ENCODE measurements around the gene THOC6.

DNA sequence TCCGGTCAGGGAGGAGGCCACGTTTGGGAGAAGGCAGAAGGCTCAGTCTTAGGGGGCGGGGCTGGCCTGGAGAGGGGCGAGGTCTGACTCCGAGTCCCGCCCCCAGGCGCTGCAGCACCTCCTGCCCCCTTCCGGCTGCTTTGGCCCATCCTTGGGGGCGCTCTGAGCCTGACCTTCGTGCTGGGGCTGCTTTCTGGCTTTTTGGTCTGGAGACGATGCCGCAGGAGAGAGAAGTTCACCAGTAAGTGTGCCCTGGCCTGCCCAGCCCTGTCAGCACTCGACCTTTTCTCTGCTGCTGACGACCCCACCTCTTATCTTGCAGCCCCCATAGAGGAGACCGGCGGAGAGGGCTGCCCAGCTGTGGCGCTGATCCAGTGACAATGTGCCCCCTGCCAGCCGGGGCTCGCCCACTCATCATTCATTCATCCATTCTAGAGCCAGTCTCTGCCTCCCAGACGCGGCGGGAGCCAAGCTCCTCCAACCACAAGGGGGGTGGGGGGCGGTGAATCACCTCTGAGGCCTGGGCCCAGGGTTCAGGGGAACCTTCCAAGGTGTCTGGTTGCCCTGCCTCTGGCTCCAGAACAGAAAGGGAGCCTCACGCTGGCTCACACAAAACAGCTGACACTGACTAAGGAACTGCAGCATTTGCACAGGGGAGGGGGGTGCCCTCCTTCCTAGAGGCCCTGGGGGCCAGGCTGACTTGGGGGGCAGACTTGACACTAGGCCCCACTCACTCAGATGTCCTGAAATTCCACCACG lies 2.2 kb upstream of the THOC6 start:
- TF ChIP-seq GATA2 (IDR thresholded peaks at IDR 0.05; ENCODE audit: low read depth, low read length) (no peak), GATA3 (IDR thresholded peaks at IDR 0.05; ENCODE audit: low read depth, low read length) (no peak)
